SK-MEL-5 (cell line): ENCODE measurements around the gene DNM1L. TPM values are rescaled to one million over a fixed set of nuclear protein-coding genes. Genes with fewer than 3 reads are reported as not detected.

ENCODE experiments used
- DNase-seq: peaks from one replicate; pipeline ENCODE4 v3.0.0-alpha.2; 2016; ENCODE audit warnings: low read depth, low spot score
- in situ Hi-C: cut with HindIII; loops from 2 replicates; pipeline ENCODE4 v1.10.0; 2016; ENCODE audit warnings: low sequenced_read_pairs, high pct_unique_total_duplicates, low pct_unique_long_range_greater_than_20kb
- small RNA-seq, 2 experiments: library from RNA; depleted of rRNA; stranded (forward); fragments of <200 nt; gene quantifications; one replicate each; pipeline ENCODE3, GENCODE V24; 2014
- total RNA-seq: library from RNA; depleted of rRNA; stranded (reverse); fragments of >200 nt; shearing (Covaris generic); gene quantifications from 2 replicates; pipeline ENCODE4 v1.2.3, GENCODE V29; 2014; rRNA removed

The DNM1L gene
- total RNA-seq, 1 experiment from 2014 or later: 63.4 TPM

DNA sequence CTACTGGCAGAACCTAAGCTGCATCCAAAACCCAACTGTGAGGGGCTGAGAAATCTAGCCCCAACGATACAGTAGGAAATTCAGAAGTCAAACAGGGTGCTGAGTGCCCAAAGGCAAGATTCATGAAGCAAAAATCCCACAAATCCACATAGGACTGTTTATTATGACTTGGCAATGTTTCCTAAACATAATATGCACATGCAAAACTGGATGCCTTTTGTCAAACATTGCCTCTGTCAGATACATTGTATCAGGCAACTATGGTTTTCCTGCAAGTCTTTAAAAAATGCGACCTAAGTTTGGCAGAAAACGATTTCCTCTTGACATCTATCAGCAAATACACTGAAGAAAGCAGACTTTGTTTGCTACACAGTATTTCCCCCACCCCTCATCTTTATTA is 103.9 kb downstream of the DNM1L start:
- no peak for DNase-seq
- in situ Hi-C loops: no loop called here

- no peak for DNase-seq
- in situ Hi-C loops: no loop called here
These were observed 106.5 kb downstream of the DNM1L start for GRCh38 chr12:32785557-32785956.

DNA sequence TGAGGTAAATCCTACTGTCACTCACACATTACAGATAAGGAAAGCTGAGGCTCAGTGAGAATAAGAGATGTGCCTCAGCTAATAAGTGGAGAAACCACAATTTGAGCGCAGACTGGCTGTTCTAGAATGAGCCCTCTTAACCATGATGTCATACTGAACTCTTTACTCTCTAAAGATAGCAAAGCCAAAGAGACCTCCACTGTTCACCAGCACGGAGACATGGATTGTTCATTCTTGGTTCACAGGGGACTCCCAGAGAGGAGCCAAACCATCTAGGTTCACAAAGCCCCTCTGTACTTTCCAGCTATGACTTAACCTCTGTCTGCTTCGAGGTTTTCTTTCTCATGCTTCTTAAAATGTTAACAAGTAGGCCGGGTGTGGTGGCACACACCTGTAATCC is 109.3 kb downstream of the DNM1L start:
- DNase-seq: no peak
- in situ Hi-C loops: no loop called here

GRCh38 chr12:32789446-32789845 is 110.3 kb downstream of the DNM1L start:
- in situ Hi-C loops: no loop called here
- DNase-seq: no peak

DNA sequence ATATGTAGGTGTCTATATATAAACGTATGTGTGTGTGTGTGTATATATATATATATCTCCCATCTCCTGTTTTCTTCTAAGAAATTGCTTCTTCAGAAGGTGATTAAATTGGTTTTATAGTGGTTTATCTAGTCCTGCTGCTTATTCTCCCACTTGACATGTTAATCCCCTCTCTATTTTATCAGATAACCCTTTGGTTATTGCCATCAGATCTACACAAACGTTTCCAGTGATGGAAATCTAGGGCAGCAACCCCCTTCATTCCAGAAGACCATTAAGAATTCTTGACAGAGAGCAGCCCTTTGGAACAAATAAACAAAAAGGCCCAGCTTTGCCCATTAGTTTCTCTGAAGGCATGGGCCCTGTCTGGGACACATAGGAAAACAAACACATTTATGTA is 110.8 kb downstream of the DNM1L start:
- in situ Hi-C loops: no loop called here
- no peak for DNase-seq

DNA sequence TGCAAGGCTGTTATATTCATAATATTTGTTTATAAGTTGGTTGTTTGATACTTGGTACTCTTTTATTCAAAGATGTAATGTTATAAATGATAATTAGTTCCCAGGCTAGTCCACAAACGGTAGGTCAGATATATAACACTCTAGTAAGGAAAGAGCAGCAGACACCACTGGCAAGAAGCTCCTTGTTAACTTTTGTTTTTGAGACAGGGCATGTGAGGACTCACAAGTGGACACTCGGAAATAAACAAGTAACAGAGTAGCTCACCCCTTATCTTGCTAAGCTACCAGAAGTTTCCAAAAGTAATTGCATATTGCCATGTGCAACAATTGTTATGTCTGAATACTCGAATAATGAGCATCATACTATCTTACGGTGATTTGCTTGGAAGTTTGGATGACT is 115.2 kb downstream of the DNM1L start:
- DNase-seq: no peak

More for the DNA sequence above, 115.2 kb downstream of the DNM1L start:
- in situ Hi-C loops: no loop called here

Small RNA genes lying within 50 kb of the gene (small RNA-seq; reads per million reads assigned to genes)
- 0 reads per million in 2 experiments for gene RF00019

Other genes with a start within 250 kb of the DNM1L start
- gene YARS2, start 76.6 kb downstream of the DNM1L start, total RNA-seq: 28.4 and 30.7 TPM in 2 replicates
- gene PKP2, start 217.5 kb downstream of the DNM1L start, total RNA-seq: 0.16 TPM in 1 of 2 replicates, not detected in the other